HG02943 (cell line): ENCODE data around the gene SQOR.

ENCODE experiments used
- ATAC-seq: cut with Tn5 transposase; IDR thresholded peaks from one replicate; pipeline ENCODE4 v1.9.1; 2021; ENCODE audit warnings: mild to moderate bottlenecking, low read depth, moderate library complexity; ENCODE audit not compliant: unreplicated experiment

SQOR gene

GRCh38 chr15:45657254-45657653 lies 22.4 kb downstream of the SQOR start:
- ATAC-seq: no peak

GRCh38 chr15:45657764-45658545 lies 23.1 kb downstream of the SQOR start:
- no peak for ATAC-seq

- ATAC-seq: no peak
These were observed 25.6 kb downstream of the SQOR start for GRCh38 chr15:45660231-45660979.

- no peak for ATAC-seq
These were observed 27.5 kb downstream of the SQOR start for GRCh38 chr15:45662375-45662774.

GRCh38 chr15:45664451-45664850 lies 29.6 kb downstream of the SQOR start:
- no peak for ATAC-seq

- ATAC-seq: no peak
These were observed 30.4 kb downstream of the SQOR start for GRCh38 chr15:45665261-45665660.

- ATAC-seq: no peak
These were observed 31.5 kb downstream of the SQOR start for GRCh38 chr15:45666119-45666875.

- no peak for ATAC-seq
These were observed 32.2 kb downstream of the SQOR start for GRCh38 chr15:45667002-45667401.

- ATAC-seq: no peak
These were observed 33.6 kb downstream of the SQOR start for GRCh38 chr15:45668386-45668785.

- ATAC-seq: no peak
These were observed 34.6 kb downstream of the SQOR start for GRCh38 chr15:45669422-45669821.

- ATAC-seq: no peak
These were observed 35.3 kb downstream of the SQOR start for GRCh38 chr15:45670091-45670490.

GRCh38 chr15:45670511-45670910 lies 35.7 kb downstream of the SQOR start:
- no peak for ATAC-seq

- ATAC-seq: no peak
These were observed 39.8 kb downstream of the SQOR start for GRCh38 chr15:45674677-45675076.

- no peak for ATAC-seq
These were observed 43.0 kb downstream of the SQOR start for GRCh38 chr15:45677797-45678196.

GRCh38 chr15:45678459-45679178 lies 43.8 kb downstream of the SQOR start:
- no peak for ATAC-seq

- no peak for ATAC-seq
These were observed 49.7 kb downstream of the SQOR start for GRCh38 chr15:45684533-45684932.

- no peak for ATAC-seq
These were observed 54.8 kb downstream of the SQOR start for GRCh38 chr15:45689616-45690015.

- no peak for ATAC-seq
These were observed 55.9 kb downstream of the SQOR start for GRCh38 chr15:45690581-45691260.

- no peak for ATAC-seq
These were observed 66.3 kb downstream of the SQOR start for GRCh38 chr15:45701108-45701507.

GRCh38 chr15:45702041-45702440 lies 67.2 kb downstream of the SQOR start:
- no peak for ATAC-seq
